GM10266 (cell line): ENCODE data around the gene PRR15.

Source experiments
- DNase-seq: peaks from one replicate; pipeline ENCODE4 v3.0.0; 2012; ENCODE audit errors: extremely low spot score
- TF ChIP-seq, protein P1 (sequence below): IDR thresholded peaks from 2 replicates; pipeline ENCODE4 v1.5.1; 2012; ENCODE audit warnings: mild to moderate bottlenecking, low read depth; ENCODE audit not compliant: control insufficient read depth, insufficient read depth; ENCODE audit errors: missing control alignments

The PRR15 gene

DNA sequence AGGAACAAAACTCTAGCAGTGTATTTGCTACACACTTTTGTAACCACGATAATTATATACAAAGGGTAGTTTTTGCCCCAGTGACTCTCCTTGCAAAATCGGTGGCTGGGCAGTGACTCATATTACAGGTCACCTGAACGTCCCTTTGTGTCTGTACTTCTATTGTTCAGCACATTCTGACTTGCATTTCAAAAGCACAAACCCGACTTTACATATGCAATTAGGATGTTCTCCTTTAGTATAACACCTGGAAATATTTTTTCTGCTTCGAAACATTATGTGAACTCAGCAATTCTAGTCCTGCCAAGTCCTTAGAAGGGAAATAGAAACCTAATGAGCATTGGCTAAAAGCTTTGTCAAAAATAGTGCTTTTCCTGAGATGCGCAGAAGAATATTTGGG, 6.0 kb downstream of the PRR15 start:
- no peak for DNase-seq
- TF ChIP-seq, protein P1, sequence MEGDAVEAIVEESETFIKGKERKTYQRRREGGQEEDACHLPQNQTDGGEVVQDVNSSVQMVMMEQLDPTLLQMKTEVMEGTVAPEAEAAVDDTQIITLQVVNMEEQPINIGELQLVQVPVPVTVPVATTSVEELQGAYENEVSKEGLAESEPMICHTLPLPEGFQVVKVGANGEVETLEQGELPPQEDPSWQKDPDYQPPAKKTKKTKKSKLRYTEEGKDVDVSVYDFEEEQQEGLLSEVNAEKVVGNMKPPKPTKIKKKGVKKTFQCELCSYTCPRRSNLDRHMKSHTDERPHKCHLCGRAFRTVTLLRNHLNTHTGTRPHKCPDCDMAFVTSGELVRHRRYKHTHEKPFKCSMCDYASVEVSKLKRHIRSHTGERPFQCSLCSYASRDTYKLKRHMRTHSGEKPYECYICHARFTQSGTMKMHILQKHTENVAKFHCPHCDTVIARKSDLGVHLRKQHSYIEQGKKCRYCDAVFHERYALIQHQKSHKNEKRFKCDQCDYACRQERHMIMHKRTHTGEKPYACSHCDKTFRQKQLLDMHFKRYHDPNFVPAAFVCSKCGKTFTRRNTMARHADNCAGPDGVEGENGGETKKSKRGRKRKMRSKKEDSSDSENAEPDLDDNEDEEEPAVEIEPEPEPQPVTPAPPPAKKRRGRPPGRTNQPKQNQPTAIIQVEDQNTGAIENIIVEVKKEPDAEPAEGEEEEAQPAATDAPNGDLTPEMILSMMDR = no peak

DNA sequence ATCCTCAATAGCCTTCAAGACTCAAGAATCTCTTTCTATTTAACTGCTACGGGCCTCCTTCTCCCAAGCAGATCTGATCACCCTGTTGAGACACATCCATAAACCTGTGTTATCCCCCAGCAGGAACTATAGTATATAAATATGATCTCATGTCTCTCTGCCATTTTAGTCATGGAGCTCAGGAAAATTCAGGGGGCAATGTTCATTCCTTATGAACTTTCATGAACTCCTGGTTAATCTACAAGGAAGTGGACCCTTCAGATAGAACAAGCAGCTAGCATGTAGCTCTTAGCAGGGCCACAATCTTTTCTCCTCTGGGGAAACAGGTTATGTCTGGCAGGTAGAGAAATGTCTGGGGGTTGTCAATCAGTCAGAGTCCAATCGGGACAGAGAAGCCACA, 8.9 kb downstream of the PRR15 start:
- DNase-seq = no peak
- TF ChIP-seq, protein P1 = no peak

DNA sequence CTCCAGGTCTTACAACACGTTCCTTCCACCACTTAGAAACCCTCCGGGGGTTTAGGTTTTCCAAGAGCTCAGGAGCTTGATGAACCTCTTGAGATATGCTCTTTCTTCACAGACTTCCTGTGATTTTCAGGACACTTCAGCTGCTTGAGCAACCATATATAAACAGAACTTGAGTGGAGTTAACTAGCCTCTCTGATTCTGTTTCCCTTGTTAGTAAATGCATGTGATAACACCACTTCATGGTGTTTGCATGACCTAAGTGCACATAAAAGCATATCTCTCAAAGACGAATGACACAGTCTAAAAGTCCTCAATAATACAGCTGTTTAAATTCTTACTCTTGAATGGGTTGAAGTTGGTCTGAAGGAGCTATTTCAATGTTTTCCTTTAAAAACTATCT, 9.9 kb downstream of the PRR15 start:
- no peak for DNase-seq
- TF ChIP-seq, protein P1 = no peak

DNA sequence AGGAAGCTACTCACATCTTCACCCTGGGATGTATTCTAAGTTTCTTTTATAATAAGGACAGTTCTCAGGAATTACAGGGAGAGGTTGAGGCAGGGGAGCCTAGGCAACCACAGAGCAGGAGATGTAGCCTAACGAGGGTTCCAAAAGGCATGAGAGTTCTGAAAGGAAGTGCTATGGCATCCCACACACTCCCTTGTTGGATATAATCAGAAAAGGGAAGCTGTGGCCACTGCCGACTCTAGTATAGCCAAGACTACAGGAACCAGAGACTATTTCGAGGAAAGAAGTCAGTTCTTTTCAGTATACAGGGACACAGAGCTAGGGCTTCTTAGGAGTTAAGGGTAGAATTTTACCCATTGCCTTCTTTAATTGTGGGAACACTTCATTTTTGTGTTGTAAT, 11.0 kb downstream of the PRR15 start:
- TF ChIP-seq, protein P1 = no peak
- DNase-seq = no peak

DNA sequence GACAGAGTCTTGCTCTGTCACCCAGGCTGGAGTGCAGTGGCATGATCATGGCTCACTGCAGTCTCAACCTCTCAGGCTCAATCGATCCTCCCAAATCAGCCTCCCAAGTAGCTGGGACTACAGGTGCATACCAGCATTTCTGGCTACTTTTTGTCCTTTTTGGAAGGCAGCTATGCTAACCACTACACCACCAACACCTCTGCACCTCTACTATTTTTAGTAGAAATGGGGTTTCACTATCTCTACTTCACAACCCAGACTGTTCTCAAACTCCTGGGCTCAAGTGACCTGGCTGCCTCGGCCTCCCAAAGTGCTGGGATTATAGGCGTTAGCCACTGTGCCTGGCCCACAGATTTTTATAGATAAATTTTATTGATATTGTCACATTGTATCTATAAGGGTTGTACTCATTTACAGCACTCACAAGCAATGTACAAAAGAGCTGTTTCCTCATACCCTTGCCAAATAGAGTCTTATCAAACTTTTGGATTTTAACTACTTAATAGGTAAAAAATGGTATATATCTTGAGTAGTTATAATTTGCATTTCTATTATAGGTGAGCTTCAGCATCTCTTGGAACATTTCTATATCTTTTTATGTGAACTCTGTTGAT, 23.7 kb downstream of the PRR15 start:
- no peak for DNase-seq
- TF ChIP-seq, protein P1 = no peak

DNA sequence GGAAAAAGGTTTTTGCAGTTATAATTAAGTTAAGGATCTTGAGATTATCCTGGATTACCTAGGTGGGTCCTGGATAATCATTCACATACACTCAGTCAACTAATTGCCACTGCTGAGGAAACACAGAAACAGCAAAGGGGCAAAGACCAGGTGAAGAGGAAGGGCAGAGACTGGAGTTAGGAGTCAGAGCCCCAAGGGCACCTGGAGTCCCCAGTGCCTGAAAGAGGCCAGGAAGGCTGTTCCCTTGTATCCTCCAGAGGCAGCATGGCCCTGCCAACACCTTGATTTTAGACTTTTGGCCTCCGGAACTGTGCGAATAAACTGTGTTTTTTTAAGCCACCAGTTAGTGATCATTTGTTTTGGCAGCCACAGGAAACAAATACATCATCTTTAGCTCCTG, 24.6 kb downstream of the PRR15 start:
- TF ChIP-seq, protein P1 = no peak

DNA sequence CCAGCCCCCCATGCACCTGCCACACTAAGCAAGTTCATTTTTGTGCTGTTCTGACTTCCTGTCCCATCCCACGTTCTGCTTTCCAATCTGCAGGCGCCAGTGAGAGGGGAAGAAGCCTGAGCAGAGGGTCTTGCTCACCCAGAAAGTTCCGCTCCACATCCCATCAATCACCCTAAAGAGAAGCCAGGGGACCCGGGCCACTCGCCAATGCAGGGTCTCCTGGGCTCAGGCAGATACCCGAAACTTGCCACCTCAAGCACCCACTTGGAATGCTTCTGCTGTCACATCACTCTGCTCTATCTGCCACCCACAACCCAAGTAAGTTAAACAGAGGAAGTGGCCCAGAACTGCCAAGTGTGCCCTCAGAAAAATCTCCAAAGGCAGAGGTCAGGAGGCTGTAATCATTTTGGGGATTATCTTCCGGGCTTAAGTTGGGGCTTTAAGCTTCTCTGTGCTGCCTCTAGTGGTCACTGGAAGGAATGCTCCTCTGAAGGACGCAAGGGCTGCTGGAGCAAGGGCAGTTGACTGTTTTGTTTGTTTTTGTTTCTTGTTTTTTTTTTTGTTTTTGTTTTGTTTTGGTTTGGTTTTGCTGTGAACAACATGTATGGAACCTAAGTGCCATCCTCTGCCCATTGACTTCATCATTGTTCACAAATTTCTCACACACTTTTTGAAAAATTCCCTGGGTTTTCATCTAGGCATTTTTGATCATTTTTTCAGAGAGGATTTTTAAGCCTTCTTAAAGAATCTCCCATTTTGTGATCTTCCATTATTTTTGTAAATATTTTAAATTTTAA, 25.5 kb downstream of the PRR15 start:
- DNase-seq = peak; percentile 69
- TF ChIP-seq, protein P1 = peak; percentile 74

More for the DNA sequence above, 24.6 kb downstream of the PRR15 start:
- DNase-seq = no peak
